Stimulated activated CD4-positive, alpha-beta T cell treated with anti-CD3 and anti-CD28 coated beads, Interleukin-15, amount 100 ng/mL, for 1 hour (primary cell): ENCODE measurements around the gene PPP2R2C.

Source experiments
- DNase-seq, 2 donors: peaks; one replicate each; pipeline ENCODE4 v3.0.0-alpha.2; 2020; ENCODE audit warnings: low read depth in 1 of 2, low spot score in 1 of 2

PPP2R2C gene

DNA sequence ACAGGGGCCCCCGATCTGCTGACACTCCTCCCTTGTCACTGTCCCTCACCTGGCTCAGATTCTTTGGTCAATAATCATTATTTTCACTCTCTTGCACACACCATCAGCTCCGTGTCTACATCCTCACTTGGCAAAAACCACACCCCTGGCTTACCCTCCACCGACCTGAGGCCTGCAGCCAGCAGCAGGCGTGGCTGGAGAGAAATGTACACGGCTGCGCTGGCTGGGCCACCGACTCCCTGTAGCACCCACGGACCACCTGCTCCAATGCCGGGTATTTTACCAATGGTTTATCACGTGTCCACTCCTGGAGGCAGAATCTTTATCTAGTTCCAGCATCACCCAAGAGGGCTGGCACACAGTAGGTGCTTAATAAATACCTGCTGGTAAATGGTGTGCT is 104.3 kb downstream of the PPP2R2C start:
- no peak for DNase-seq

DNA sequence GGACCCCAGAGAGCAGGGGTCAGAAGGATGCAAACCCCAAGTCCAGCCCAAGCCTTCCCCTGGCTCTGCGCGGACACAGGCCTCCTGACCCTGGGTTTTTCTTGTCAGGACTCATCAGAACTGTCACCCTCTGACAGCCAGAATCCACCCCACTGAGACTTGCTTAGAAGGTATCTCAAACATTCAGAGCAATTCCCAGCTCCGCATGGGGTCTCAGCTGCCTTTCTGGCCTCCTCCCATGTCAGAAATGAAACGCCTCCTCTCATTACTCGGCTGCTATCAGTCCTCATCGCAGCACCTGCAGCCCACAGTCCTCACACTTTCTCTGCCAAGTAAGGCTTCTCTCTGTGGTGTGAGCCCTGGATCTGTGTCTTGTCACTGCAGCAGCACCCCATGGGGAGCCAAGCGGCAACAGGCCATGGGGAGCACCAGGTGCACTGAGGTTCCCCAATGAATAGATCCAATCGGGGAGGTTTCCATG is 105.0 kb downstream of the PPP2R2C start:
- no peak for DNase-seq

DNA sequence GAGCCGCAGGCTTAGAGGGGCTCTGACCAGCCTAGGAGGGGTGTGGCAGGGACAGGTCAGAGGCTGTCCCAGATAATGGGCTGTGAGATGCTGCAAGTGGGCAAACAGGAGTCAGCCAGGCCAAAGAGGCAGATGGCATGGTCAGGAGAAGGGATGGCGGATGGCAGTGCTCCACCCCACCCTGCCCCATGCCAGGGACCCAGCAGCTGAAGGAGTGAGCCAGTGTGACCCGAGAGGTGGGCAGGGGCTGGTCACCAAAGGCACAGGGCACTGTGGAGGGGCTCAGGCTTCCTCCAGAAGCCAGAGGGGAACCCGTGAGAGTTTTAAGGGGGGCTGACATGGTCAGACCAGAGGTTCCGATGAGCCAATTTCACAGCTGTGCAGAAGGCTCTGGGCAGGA is 105.8 kb downstream of the PPP2R2C start:
- DNase-seq = no peak

DNA sequence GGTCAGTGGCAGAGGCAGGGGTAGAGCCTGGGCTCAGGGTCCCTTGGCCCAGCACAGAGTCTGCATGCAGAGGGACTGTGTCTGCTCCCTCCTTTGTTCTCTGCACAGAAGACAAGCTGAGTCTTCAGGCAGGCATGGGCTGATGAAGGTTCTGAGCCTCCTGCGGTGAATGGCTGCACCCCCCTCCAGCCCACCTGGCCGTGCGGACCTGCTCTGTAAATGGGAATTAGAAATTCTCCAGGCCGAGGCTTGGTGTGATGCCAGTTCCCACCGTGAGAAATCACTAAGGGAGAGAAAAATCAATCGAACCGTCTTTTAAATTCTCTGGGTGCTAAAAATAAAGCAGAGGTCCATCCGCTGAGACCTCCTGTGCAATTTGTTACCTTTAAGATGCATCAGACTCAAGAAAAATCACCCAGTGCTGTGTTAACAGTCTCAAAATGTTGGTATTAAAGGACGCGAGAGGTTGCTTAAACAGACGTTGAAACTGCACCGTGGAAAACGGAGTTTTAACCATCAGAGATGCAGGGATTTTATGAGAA is 106.8 kb downstream of the PPP2R2C start:
- no peak for DNase-seq

DNA sequence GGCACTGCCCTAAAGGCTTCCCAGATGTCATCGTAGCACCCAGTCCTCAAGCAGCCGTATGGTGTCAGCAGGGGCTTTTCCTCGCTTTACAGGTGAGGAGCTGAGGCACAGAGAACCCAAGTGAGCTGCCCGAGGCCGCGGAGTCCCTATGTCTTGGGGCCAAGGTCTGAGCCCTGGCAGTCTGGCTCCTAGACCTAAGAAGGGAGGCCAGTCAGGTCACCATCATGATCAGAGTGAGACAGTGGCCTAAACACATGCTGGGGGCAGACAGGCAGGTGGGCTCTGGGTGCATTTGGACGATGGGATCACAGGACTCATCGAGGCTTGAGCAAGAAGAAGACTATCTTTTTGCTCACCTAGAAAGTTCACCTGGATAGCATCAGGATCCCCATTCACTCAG is 107.8 kb downstream of the PPP2R2C start:
- no peak for DNase-seq

DNA sequence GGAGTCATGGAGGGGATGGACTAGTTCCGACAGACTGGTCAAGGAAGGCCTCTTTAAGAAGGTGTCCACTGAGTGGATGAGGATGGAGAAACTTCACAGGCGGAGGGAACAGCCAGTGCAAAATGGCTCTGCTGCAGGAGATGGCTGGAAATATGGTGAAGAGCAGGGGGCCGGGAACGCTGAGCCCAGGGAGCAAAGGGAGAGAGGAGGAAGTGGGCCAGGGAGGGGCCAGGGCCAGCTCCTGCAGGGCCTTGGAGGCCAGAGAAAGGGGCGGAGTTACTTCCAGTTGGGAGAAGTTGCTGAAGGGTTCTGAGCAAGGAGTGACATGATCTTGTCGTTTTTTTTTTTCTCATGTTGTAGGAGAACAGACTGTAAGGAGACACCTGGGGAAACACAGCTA is 108.3 kb downstream of the PPP2R2C start:
- no peak for DNase-seq

DNA sequence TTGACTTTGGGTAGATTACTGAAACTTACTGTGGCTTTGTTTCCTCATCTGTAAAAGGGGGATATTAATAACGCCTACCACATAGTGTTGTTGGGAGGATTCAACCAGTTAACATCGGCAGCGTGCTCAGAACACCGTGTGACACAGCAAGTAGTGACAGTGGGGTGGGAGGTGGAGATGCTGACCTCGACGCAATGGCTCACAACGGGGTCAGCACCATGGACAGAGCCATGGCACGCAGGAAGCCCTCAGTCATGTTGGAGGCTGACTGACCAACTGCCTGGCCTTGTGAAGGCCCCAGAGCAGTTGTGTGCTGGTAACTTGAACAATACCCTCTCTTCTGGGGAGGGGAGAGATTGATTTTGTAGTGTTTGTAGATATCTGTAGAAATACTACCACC is 109.5 kb downstream of the PPP2R2C start:
- no peak for DNase-seq

DNA sequence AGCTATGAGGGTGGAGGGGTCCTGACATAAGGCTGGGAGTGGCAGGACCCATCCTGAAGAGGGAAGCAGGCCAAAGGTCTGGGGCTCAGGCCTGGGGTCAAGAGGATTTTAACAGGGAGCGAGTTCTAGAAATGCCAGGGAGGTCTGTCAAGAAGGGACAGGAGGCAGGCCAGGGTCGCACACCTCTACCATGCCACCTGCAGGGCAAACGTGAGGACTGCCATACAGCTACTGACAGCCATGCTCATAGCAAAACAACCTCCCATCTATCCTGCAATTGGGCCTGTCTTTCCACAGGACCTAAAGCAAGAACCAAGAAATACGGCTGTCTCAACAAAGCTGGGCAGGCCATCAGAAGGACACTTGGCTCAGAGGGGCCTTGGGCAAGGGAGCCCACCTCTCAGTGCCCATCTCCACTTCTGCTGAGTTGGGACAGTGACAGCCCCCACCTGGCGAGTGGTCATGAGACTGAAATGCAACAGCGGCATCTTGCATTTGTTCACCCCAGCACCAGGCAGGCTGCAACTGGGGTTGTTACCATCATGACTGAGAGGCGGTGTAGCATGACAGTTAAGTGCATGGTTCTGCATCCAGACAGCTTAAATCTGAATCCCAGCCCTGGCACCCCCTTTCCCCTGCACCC is 110.0 kb downstream of the PPP2R2C start:
- DNase-seq = no peak

DNA sequence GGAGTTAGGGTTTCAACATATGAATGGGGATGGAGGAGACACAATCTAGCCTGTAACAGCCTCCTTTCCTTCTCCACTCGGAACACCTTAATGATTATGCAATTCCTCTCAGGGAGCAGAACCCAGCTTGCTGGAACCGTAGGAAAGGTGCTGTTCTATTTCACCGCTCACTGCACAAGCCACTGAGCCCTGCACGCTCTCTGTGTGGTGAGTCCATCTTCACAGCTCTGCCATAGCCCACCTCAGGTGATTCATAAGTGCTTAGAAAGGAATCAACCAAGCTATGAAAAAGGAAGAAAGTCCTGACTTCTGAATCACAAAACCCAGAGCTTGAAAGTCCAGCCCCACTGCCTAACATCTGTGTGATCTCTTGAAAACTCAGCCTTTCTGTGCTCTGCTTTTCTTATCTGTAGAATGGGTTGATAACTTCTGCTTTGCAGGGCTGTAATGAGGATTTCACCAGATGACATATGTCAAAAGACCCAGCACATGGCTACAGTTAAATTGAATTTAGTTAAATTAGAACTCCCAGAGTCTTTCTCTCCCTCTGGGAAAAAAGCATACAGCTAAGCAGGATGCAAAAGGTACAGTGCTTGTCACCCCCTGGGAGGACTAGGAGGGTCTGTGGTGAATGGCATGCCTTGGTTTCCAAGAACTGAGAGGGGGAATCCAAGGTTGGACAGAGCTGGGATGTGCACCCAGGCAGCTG is 111.2 kb downstream of the PPP2R2C start:
- no peak for DNase-seq

DNA sequence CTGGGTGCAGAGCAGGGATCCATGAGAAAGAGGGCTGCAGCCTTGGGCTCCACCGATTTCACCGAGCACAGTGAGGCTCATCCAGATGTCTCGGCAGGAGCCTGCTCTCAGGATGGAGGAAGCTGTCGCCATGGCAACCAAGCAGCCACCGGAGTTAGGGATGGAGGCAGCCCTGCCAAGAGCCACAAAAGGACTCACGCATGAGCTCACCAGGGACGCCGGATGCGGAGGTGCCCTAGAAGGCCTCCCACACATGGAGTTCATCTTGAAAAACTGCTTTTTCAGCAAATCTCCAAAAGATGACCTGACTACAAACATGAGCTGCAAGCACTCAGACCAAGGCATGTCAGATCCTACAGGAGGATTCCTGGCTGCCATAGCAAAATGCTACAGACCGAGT is 112.0 kb downstream of the PPP2R2C start:
- no peak for DNase-seq

DNA sequence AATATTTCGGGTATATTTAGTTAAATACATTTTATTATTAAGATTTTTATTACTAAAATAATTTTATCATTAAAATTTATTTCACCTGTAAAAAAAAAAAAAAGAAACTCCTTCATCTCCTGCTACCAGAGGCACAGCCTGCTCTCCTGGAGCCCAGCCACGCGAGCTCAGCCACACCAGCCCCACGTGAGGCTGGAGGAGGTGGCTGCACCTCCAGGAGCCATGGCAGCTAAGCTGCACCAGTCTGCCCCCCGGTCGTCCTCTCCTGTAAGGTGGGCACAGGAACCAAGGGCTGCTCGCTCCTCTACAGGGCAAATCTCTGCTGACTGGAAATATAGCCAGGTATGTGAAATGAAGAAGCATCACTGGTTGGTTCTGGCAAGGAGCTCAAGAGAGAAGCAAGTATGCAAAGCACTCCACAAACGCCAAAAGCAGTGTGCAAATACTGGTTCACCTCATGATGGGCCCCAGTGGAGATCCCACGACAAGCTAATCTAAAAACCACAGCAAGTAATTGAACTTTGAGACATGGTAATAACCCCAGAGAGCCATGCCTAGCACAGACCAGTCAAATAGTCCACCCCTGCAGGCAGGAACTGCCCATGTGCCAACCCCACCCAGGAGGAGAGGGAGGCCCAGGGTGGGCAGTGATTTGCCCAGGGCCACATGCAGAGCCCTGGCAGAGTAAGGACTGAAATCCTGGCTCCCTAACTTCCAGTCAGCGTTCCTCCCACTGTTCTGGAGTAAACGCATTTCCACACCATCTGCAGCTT is 112.7 kb downstream of the PPP2R2C start:
- DNase-seq = no peak

DNA sequence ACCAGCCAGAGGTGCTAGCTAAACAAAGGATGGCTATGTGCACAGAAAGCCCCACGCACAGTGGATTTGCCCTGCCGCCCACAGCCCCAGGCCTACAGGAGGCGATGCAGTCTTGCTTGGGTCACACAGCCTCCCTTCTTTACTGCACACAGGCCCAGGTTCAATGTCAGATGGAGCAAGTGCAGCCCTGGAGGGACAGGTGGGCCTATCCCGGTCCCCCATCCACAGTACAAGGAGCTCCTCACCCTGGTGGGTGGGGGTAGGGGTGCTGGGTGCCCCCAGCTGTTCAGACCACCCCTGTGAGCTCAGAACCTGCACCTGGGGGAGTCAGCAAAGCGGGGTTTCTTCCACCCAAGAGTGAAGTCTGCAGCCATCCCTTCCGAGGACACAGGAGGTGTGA is 114.9 kb downstream of the PPP2R2C start:
- no peak for DNase-seq

DNA sequence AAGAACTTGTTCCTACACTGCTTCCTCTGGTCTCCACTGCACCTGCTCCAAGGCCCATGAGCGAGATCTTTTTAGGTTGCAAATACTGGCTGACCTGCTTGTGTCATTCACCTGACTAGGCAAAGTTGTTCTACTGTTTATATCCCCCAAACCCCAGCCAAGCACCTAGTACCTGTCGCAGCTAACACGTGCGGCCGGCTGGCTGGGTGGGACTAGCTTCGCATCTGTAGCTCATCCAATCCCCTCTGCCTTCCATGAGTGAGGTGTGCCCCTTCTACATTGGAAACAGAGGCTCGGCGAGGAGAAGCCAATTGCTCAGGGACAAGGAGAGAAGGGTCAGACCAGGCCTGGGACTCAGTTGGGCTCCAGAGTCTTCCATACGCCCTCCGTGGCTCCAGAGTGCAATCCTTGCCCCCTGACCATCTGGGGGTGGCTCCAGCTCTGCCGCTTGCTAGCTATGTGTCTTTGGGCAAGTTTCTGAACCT is 116.3 kb downstream of the PPP2R2C start:
- DNase-seq = no peak

DNA sequence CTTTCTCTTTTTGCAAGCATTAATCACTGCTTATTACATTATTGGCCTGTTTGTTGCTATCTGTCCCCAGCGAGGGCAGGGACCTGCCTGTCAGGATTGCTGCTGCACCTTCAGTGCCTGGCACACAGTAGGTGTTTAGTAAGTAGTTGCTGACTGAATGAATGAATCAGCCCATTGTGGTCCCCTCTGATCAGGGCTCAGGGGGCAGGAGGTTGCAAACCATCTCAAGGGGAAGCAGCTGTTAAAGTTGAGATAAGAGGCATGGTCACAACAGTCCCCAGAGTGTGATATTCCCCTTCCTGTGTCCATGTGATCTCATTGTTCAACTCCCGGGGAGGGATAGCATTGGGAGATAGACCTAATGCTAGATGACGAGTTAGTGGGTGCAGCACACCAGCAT is 117.4 kb downstream of the PPP2R2C start:
- no peak for DNase-seq

DNA sequence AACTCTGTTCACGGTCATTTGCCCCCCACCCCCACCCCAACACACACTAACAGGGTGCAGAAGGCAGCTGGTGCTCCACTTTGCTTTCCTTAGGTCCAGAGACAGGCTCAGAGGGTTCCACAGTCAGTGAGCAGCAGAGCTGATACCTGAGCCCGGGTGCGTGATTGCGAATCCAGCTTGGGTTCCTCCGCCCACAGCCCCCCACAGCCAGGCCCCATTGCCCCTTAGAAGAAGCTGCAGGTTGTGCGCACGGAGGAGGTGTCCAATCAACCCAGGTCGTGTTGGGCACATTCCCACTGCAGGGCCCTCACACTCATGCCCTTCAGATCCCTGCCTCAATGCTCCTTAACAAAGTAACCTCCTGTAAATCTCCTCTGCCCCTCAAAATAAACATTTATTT is 117.8 kb downstream of the PPP2R2C start:
- DNase-seq = no peak

DNA sequence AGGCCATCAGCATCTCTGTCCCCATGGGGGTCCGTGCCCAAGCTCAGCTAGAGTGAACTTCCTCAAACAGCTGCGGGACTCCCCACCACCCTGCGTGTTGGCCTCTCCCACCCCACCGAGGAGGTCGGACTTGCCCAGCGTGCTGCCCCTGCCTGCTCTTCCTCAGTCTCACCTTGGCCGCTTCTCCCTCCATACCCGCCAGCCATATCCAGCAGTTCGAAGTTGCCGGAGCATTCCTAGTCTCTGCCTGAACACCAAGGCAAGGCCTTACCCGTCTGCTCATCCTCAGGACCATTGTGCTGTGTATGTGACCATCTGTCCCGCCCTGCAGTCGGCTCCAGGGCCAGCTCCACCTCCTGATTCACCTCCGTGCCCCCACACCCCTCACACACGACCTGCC is 118.3 kb downstream of the PPP2R2C start:
- DNase-seq = no peak

DNA sequence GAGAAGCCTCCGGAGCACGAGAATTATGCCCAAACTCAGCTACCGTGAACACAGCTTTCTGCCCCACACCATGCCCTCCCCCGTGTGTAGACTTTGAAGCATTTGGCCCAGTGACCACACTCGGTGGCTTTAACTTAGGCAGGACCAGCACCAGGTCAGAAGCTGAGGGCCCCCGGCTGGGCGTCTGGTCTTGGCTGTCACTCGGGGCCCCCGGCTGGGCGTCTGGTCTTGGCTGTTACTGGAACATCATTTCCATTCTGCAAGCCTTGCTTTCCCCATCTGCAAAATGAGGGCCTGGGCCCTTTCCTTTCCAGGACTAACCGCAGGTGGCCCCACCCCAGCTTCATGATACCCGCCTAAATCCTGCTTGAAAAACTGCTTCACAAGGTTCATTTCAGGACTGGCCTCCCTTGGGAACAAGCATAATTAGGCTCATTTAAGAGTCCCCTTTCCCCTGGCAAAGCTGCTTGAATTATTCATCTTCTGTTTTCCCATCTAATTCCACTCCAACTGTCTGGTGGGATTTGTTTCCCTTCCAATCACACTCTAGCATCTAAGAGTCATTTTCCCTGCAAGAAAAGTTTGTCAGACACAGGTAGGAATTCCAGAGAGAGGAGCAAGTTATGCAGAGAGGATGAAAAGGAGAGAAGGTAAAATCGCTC is 120.3 kb downstream of the PPP2R2C start:
- no peak for DNase-seq

DNA sequence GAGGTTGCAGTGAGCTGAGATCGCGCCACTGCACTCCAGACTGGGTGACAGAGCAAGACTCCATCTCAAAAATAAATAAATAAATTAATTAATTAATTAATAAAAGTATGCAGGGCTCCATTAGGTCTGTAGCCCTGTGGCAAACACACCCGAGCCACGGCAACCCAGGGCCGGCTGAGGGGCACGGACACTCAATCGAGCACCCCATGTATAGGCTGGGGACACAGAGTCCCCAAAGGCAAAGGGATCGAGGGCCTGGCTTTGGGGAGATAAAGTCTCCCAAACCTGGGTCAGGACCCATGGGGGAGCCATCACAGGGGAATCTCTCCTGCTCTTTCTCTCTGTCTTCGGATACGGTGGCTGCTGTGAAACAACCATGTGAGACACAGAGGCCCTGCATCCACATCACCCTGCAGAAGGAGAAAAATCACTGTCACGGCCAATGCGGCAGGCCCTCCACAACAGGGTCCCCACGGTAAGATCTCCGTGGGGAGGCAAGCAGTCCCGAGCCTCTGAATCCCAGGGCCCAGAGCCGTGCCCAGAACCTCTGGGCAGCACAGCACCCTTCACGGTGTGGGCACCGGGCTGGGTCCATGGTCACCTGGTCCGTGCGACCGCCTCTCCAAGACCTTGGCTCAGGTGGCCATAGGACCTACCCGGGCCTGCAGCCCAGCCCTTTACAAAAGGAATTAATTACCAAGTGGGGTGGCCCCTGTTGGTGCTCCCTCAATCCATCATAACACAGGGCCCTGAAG is 121.0 kb downstream of the PPP2R2C start:
- no peak for DNase-seq

DNA sequence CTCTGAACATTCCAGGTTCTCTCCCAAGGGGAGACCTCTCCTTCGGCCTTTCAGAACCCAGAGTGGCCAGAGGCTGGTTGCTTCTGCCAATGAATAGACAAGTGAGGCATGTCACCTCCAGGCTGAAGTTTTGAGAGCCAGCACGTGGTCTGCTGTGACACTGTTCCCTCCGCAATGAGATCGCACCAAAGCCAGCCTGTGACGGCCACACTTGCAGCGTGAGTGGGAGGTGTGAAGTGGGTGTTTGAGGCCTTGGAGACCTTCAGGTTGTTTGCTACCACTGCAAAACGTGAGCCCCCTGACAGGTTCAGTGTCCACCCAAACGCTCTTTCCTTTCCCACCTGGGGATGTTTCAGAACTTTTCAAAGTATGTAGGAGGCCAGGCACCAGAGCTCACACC is 121.8 kb downstream of the PPP2R2C start:
- DNase-seq = no peak

DNA sequence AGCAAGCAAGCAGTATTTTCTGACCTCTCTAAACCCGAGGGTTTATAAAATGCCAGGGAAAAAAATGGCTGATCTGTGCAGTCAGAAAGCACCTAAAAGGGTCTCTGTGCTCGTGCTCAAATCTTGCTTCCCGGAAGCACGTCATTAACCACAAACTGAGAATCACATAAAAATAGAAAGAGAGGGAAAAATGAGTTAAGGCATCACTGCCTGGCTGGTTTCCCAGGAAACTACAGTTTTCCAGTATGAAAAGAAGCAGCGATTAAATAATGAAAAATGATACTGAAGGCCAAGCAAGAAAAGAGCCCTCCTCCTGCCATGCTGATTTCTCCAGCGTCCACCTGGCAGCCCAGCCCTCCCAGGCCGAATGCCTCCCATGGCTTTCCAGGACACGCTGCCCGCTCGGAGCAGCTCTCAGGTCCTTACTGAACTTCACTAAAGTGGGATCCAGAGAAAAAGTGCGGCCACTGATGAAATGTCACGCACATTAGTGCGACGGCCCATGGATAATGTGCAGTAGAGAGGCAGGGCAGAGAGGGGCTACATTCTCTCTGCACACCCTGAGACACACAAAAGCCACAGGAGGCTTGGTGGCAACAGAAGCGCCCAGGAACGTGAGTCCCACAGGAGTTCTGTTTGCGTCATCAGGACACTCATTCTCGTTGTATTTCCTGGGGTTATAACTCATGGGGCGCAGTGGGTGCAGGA is 122.4 kb downstream of the PPP2R2C start:
- DNase-seq = no peak
